ENCODE results near the gene ZMAT5. TPM values are rescaled to one million over a fixed set of nuclear protein-coding genes. Genes with fewer than 3 reads are reported as not detected.

ZMAT5 gene
- total RNA-seq, 5 donors from 2014 or later (not counting 1 experiment from before 2014, with no cell fraction given), result 11.2 to 23.1 (median 21.1) TPM

DNA sequence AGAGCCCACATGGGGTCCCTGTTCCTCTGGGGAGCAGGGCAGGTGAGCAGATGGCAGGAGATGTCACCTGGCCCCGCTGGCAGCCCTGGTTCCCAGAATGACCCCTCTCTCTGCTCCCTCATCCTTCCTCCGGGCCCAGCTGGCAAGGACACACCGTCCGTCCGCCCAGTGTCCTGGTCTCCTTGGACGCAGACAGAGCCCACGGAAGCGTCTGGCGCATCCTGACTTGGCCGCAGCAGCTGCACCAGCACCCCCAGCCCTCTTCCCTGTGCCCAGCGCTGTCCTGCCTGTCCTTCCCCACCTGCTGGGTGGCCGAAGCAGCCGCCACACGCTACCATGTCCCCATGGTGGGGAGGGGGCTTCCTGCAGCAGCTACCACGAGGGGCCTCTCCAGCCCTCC is 56.6 kb downstream of the ZMAT5 start:
- Mint-ChIP-seq H3K27ac (no peak overlapping the region), H3K9me3 (no peaks in the 10 kb centered on the region), H3K4me3 (no peak overlapping the region), H3K36me3 (no peaks in the 10 kb centered on the region), H3K4me1 (no peaks in the 10 kb centered on the region), H3K27me3 (peaks cover 3 to 18% of the 10 kb centered on the region in 2 donors)
- ChIA-PET POLR2A (no interaction called here), CTCF (no interaction called here)
- Histone ChIP-seq H3K27ac (ENCODE audit: low read length) (no peak overlapping the region), H3K27me3 (replicated peaks in 1 of 2; ENCODE audit: control insufficient read depth in 2 of 2, extremely low read depth in 1 of 2, insufficient read depth in 2 of 2, low read length in 1 of 2) (peaks cover 0 to 49% of the 10 kb centered on the region in 2 experiments), H3K9me3 (no peaks in the 10 kb centered on the region), H3K4me3 (ENCODE audit: control insufficient read depth in 1 of 2, extremely low read depth in 1 of 2, low read length in 1 of 2) (no peak overlapping the region), H3K36me3 (ENCODE audit: control insufficient read depth in 2 of 2, extremely low read depth in 1 of 2, insufficient read depth in 1 of 2, low read length in 1 of 2) (no peaks in the 10 kb centered on the region), H3K4me1 (ENCODE audit: control insufficient read depth in 1 of 2, extremely low read depth in 1 of 2, insufficient read depth in 2 of 2, low read length in 2 of 2) (no peaks in the 10 kb centered on the region)
- DNase-seq, result no peak
- no peak for ATAC-seq (replicated peaks in 1 of 4)
- 90% methylated on average over 9 of the region's 15 CpGs for WGBS (ENCODE audit: insufficient coverage)

DNA sequence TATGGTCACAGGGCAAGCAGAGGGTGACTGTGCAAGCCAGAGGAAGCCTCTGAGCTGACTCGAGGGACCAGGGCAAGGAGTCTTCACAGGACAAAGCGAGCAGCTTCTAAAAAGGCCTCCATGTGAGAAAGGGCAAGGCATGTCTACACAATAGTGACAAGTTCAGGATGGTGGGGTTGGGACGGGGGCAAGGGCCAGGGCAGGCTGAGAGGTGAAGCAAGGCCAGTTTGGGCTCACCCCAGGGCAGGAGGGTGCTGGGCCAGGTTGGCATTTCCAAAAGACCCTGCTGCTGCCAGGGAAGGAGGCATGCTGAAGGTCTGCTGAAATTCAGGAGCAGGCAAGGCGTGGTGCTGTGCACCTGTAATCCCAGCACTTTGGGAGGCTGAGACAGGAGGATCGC is 59.3 kb downstream of the ZMAT5 start:
- no peak for DNase-seq
- H3K4me3 Mint-ChIP-seq, result no peak overlapping the region
- H3K27me3 Mint-ChIP-seq, result peaks cover 4 to 6% of the 10 kb centered on the region in 2 donors
- H3K36me3 Mint-ChIP-seq, result no peaks in the 10 kb centered on the region
- H3K4me3 ChIP-seq (ENCODE audit: control insufficient read depth in 1 of 2, extremely low read depth in 1 of 2, low read length in 1 of 2), result no peak overlapping the region
- peaks cover 0 to 4% of the 10 kb centered on the region in 2 experiments for H3K4me1 ChIP-seq (ENCODE audit: control insufficient read depth in 1 of 2, extremely low read depth in 1 of 2, insufficient read depth in 2 of 2, low read length in 2 of 2)
- no peaks in the 10 kb centered on the region for H3K9me3 Mint-ChIP-seq
- ChIA-PET POLR2A (no interaction called here), CTCF (no interaction called here)
- no peak overlapping the region for H3K27ac Mint-ChIP-seq
- no peak for ATAC-seq (replicated peaks in 1 of 4)
- peaks cover 0 to 4% (median 2%) of the 10 kb centered on the region in 3 donors for H3K4me1 Mint-ChIP-seq
- H3K27ac ChIP-seq (ENCODE audit: low read length), result no peak overlapping the region
- WGBS (ENCODE audit: insufficient coverage), result 79% methylated on average over 5 of the region's 5 CpGs
- H3K27me3 ChIP-seq (replicated peaks in 1 of 2; ENCODE audit: control insufficient read depth in 2 of 2, extremely low read depth in 1 of 2, insufficient read depth in 2 of 2, low read length in 1 of 2), result peaks cover 0 to 41% of the 10 kb centered on the region in 2 experiments
- H3K36me3 ChIP-seq (ENCODE audit: control insufficient read depth in 2 of 2, extremely low read depth in 1 of 2, insufficient read depth in 1 of 2, low read length in 1 of 2), result no peaks in the 10 kb centered on the region
- no peaks in the 10 kb centered on the region for H3K9me3 ChIP-seq

DNA sequence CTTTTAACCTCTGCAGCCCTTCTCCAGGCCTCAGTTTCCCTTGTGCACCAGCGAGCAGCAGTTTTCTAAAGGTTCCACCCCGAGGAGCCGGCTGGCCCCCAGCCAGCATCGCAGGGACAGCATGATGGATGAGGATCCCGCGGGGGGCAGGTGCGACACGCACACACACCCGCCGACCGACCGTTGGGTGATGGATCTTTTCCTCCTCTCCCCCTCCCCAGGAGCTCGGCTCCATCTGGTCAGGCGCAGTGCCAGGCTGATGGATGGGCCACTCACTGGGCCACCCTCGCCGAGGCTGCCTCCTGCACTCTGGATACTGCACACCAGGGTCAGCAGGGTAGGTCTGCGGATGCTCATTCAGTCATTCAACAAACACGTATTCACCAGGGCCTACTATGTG is 59.8 kb downstream of the ZMAT5 start:
- ChIA-PET CTCF (no interaction called here), POLR2A (no interaction called here)
- Histone ChIP-seq H3K27ac (ENCODE audit: low read length) (no peak overlapping the region), H3K36me3 (ENCODE audit: control insufficient read depth in 2 of 2, extremely low read depth in 1 of 2, insufficient read depth in 1 of 2, low read length in 1 of 2) (no peaks in the 10 kb centered on the region), H3K27me3 (replicated peaks in 1 of 2; ENCODE audit: control insufficient read depth in 2 of 2, extremely low read depth in 1 of 2, insufficient read depth in 2 of 2, low read length in 1 of 2) (peaks cover 0 to 42% of the 10 kb centered on the region in 2 experiments), H3K4me3 (ENCODE audit: control insufficient read depth in 1 of 2, extremely low read depth in 1 of 2, low read length in 1 of 2) (no peak overlapping the region), H3K9me3 (no peaks in the 10 kb centered on the region), H3K4me1 (ENCODE audit: control insufficient read depth in 1 of 2, extremely low read depth in 1 of 2, insufficient read depth in 2 of 2, low read length in 2 of 2) (peaks cover 0 to 8% of the 10 kb centered on the region in 2 experiments)
- Mint-ChIP-seq H3K9me3 (no peaks in the 10 kb centered on the region), H3K36me3 (no peaks in the 10 kb centered on the region), H3K27ac (no peak overlapping the region), H3K27me3 (peaks cover 4 to 6% of the 10 kb centered on the region in 2 donors), H3K4me3 (no peak overlapping the region), H3K4me1 (peaks cover under 1 to 5% (median 3%) of the 10 kb centered on the region in 3 donors)
- WGBS (ENCODE audit: insufficient coverage), result 69% methylated on average over 7 of the region's 18 CpGs
- ATAC-seq (replicated peaks in 1 of 4) (no peak), DNase-seq (no peak)

DNA sequence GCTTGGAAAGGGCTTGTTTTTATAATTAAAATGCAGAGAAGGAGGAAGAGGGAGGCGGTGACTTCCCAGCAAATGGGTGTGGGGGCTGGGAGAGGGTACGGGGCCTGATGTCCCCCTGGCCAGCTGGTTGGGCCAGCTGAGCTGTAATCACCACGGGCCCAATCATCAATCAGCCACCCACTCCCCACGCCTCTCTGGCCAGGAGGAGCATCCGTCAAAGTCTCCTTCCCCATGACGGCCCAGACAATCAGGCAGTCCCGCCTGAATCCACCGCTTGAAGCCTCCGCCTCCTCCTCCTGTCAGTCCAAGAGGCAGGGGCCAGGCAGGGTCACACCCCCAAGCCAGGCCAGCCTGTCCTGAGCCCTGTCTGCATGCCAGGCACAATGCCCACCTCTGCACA is 60.3 kb downstream of the ZMAT5 start:
- H3K27me3 Mint-ChIP-seq, result peaks cover 4 to 5% of the 10 kb centered on the region in 2 donors
- no peak for DNase-seq
- Histone ChIP-seq H3K27me3 (replicated peaks in 1 of 2; ENCODE audit: control insufficient read depth in 2 of 2, extremely low read depth in 1 of 2, insufficient read depth in 2 of 2, low read length in 1 of 2) (peaks cover 0 to 45% of the 10 kb centered on the region in 2 experiments), H3K9me3 (no peaks in the 10 kb centered on the region), H3K4me1 (ENCODE audit: control insufficient read depth in 1 of 2, extremely low read depth in 1 of 2, insufficient read depth in 2 of 2, low read length in 2 of 2) (peaks cover 0 to 13% of the 10 kb centered on the region in 2 experiments), H3K36me3 (ENCODE audit: control insufficient read depth in 2 of 2, extremely low read depth in 1 of 2, insufficient read depth in 1 of 2, low read length in 1 of 2) (no peaks in the 10 kb centered on the region), H3K27ac (ENCODE audit: low read length) (no peak overlapping the region), H3K4me3 (ENCODE audit: control insufficient read depth in 1 of 2, extremely low read depth in 1 of 2, low read length in 1 of 2) (no peak overlapping the region)
- POLR2A ChIA-PET, result no interaction called here
- ATAC-seq (replicated peaks in 1 of 4), result no peak
- no peaks in the 10 kb centered on the region for H3K36me3 Mint-ChIP-seq
- H3K27ac Mint-ChIP-seq, result no peak overlapping the region
- H3K9me3 Mint-ChIP-seq, result no peaks in the 10 kb centered on the region
- CTCF ChIA-PET, result no interaction called here
- WGBS (ENCODE audit: insufficient coverage), result 70% methylated on average over 7 of the region's 9 CpGs
- peaks cover 6 to 11% (median 8%) of the 10 kb centered on the region in 3 donors for H3K4me1 Mint-ChIP-seq
- H3K4me3 Mint-ChIP-seq, result no peak overlapping the region

DNA sequence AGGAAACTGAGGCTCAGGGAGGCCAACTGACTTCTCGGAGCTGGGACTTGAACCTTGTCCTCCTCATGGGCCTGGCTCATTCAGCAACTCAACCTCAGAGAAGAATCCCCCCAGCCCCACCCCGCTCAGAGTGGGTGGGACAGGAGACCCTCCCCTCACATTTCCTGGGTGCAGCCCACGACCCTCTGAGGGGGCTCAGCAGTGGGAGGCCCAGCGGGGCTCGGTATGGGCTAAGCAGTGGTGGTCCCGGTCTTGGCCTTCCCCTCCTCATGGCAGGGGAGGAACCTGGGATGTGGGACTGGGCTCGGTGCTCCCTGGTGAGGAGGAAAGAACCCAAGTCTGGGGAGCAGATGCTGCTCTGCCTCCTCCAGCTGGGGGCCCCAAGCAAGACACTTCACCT is 61.2 kb downstream of the ZMAT5 start:
- Mint-ChIP-seq H3K4me1 (peaks cover 12 to 19% (median 17%) of the 10 kb centered on the region in 3 donors), H3K36me3 (no peaks in the 10 kb centered on the region), H3K9me3 (no peaks in the 10 kb centered on the region), H3K27ac (no peak overlapping the region), H3K4me3 (no peak overlapping the region), H3K27me3 (peaks cover 4 to 5% of the 10 kb centered on the region in 2 donors)
- DNase-seq, result no peak
- WGBS (ENCODE audit: insufficient coverage), result 60% methylated on average over 1 of the region's 7 CpGs
- ChIA-PET CTCF (no interaction called here), POLR2A (no interaction called here)
- H3K4me3 ChIP-seq (ENCODE audit: control insufficient read depth in 1 of 2, extremely low read depth in 1 of 2, low read length in 1 of 2), result no peak overlapping the region
- H3K9me3 ChIP-seq, result no peaks in the 10 kb centered on the region
- no peak for ATAC-seq (replicated peaks in 1 of 4)
- no peaks in the 10 kb centered on the region for H3K36me3 ChIP-seq (ENCODE audit: control insufficient read depth in 2 of 2, extremely low read depth in 1 of 2, insufficient read depth in 1 of 2, low read length in 1 of 2)
- peaks cover 0 to 37% of the 10 kb centered on the region in 2 experiments for H3K27me3 ChIP-seq (replicated peaks in 1 of 2; ENCODE audit: control insufficient read depth in 2 of 2, extremely low read depth in 1 of 2, insufficient read depth in 2 of 2, low read length in 1 of 2)
- peaks cover 0 to 21% of the 10 kb centered on the region in 2 experiments for H3K4me1 ChIP-seq (ENCODE audit: control insufficient read depth in 1 of 2, extremely low read depth in 1 of 2, insufficient read depth in 2 of 2, low read length in 2 of 2)
- no peak overlapping the region for H3K27ac ChIP-seq (ENCODE audit: low read length)

DNA sequence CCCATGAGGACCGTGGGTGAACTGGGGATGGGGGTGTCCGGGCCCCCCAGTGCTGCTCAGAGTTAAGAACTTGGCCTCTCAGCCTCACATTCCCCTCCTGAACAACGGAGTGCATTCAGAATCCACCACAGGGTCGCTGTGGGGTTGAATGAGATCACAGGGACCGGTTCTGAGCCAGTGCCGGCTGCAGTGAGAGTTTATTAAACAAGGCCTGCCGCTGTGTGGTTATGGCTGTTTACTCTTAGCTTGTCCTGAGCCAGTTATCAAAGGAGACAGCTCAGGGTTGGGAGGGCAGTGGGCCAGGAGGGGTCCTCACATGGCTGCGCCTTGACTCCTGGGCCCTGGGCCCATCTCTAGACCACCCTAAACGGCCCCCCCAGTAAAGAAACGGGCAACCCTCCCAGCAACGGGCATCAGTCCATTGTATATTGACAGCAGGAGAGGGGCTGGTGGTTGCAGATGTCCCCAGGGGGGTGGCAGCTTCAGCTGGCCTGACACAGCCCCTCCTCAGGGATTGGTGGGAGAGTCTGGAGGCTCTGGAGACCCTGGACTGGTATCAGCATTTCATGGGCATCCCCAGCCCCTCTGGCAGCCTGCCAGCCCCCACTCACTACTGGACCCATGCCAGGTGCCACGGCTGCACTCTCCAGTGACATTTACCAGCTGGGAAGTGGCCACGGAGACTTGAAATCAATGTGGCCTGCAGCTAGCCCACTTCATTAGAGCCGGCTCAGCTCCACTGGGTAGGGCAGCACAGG is 62.1 kb downstream of the ZMAT5 start:
- Histone ChIP-seq H3K9me3 (no peaks in the 10 kb centered on the region), H3K4me1 (ENCODE audit: control insufficient read depth in 1 of 2, extremely low read depth in 1 of 2, insufficient read depth in 2 of 2, low read length in 2 of 2) (peaks cover 0 to 24% of the 10 kb centered on the region in 2 experiments), H3K4me3 (ENCODE audit: control insufficient read depth in 1 of 2, extremely low read depth in 1 of 2, low read length in 1 of 2) (no peak overlapping the region), H3K36me3 (ENCODE audit: control insufficient read depth in 2 of 2, extremely low read depth in 1 of 2, insufficient read depth in 1 of 2, low read length in 1 of 2) (no peaks in the 10 kb centered on the region), H3K27me3 (replicated peaks in 1 of 2; ENCODE audit: control insufficient read depth in 2 of 2, extremely low read depth in 1 of 2, insufficient read depth in 2 of 2, low read length in 1 of 2) (peaks cover 0 to 30% of the 10 kb centered on the region in 2 experiments), H3K27ac (ENCODE audit: low read length) (no peak overlapping the region)
- WGBS (ENCODE audit: insufficient coverage), result 71% methylated on average over 3 of the region's 14 CpGs
- Mint-ChIP-seq H3K36me3 (no peaks in the 10 kb centered on the region), H3K27ac (no peak overlapping the region), H3K4me1 (peaks cover 12 to 26% (median 22%) of the 10 kb centered on the region in 3 donors), H3K27me3 (peaks cover 4 to 5% of the 10 kb centered on the region in 2 donors), H3K4me3 (no peak overlapping the region), H3K9me3 (no peaks in the 10 kb centered on the region)
- ATAC-seq (replicated peaks in 1 of 4), result no peak
- POLR2A ChIA-PET, result no interaction called here
- CTCF ChIA-PET, result no interaction called here
- DNase-seq, result no peak

All from T-cell (primary cell).